ENCODE data around the gene SP8. TPM values are rescaled to one million over a fixed set of nuclear protein-coding genes. Genes with fewer than 3 reads are reported as not detected.

The SP8 gene
- total and polyA plus RNA-seq, 4 donors: not detected

DNA sequence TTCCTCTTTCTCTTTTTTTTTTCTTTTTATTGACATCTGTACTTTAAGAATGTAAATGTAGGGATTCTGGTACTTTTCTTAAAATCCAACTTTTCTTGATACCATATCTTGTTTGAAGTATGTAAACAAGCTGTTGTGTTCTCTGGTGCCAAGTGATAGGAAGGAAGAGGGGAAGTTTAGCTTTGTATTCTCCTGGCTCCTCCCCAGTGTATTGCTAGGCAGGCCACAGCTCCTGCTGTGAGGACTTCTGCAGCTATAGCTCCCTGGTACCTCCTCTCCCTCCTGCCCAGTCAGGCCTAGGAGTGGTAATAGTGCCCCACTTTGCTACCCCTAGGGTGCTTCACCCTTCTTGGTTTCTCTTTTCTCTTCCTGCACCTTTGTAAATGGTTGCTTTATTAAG lies 45.3 kb upstream of the SP8 start:
- Histone ChIP-seq H3K27me3 (ENCODE audit: control insufficient read depth in 4 of 4, insufficient read depth in 4 of 4, low read length in 3 of 4) (peaks cover 0 to 3% (median 0%) of the 10 kb centered on the region in 4 donors), H3K9ac (ENCODE audit: low read depth in 1 of 2, low read length in 2 of 2) (no peak overlapping the region), H3K4me3 (ENCODE audit: low read depth in 1 of 3, low read length in 3 of 3) (no peak overlapping the region), H3K27ac (ENCODE audit: low read depth in 1 of 2, low read length in 2 of 2) (no peak overlapping the region), H3K4me1 (ENCODE audit: control insufficient read depth in 4 of 4, insufficient read depth in 4 of 4, low read length in 3 of 4) (no peaks in the 10 kb centered on the region), H3K9me3 (ENCODE audit: control insufficient read depth in 4 of 4, low read length in 3 of 4) (no peaks in the 10 kb centered on the region), H3K36me3 (ENCODE audit: control insufficient read depth in 4 of 4, insufficient read depth in 3 of 4, low read depth in 1 of 4, low read length in 3 of 4) (no peaks in the 10 kb centered on the region)
- DNase-seq (ENCODE audit: low spot score): no peak
- TF ChIP-seq, protein P1, sequence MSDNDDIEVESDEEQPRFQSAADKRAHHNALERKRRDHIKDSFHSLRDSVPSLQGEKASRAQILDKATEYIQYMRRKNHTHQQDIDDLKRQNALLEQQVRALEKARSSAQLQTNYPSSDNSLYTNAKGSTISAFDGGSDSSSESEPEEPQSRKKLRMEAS (IDR thresholded peaks at IDR 0.05): no peak
- TF ChIP-seq TAF1 (conservative IDR thresholded peaks at IDR 0.05): no peak
- no peak for TF ChIP-seq EGR1 (IDR thresholded peaks at IDR 0.05; ENCODE audit: low read depth in 2 of 2)
- no peak for TF ChIP-seq NR2F2 (IDR thresholded peaks at IDR 0.05)

DNA sequence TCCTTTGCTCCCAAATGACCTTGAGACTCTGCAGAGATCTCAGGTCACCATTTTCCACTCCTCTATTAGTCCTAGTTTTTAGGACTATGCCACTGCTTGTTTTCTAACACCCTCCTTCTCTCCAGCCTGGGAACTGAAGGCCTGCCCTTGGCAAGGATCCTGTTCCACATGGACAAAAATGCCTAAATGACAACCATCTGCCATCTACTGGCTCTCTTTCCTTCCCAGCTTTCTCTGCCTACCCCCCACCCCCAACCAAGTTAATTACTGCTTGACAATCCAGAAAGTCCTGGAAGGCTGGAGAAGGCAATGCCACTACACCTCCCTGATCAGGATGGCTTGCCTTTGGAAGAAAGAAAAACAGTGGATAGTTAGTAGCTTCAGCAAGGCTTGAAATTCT lies 44.8 kb upstream of the SP8 start:
- Histone ChIP-seq H3K27me3 (ENCODE audit: control insufficient read depth in 4 of 4, insufficient read depth in 4 of 4, low read length in 3 of 4) (peaks cover 0 to 3% (median 0%) of the 10 kb centered on the region in 4 donors), H3K9me3 (ENCODE audit: control insufficient read depth in 4 of 4, low read length in 3 of 4) (no peaks in the 10 kb centered on the region), H3K4me3 (ENCODE audit: low read depth in 1 of 3, low read length in 3 of 3) (no peak overlapping the region), H3K27ac (ENCODE audit: low read depth in 1 of 2, low read length in 2 of 2) (no peak overlapping the region), H3K36me3 (ENCODE audit: control insufficient read depth in 4 of 4, insufficient read depth in 3 of 4, low read depth in 1 of 4, low read length in 3 of 4) (no peaks in the 10 kb centered on the region), H3K4me1 (ENCODE audit: control insufficient read depth in 4 of 4, insufficient read depth in 4 of 4, low read length in 3 of 4) (no peaks in the 10 kb centered on the region), H3K9ac (ENCODE audit: low read depth in 1 of 2, low read length in 2 of 2) (no peak overlapping the region)
- no peak for DNase-seq (ENCODE audit: low spot score)
- TF ChIP-seq HNF4G (IDR thresholded peaks at IDR 0.05): no peak
- no peak for TF ChIP-seq JUND (IDR thresholded peaks at IDR 0.05)
- no peak for TF ChIP-seq RAD21 (IDR thresholded peaks at IDR 0.05)
- no peak for TF ChIP-seq EGR1 (IDR thresholded peaks at IDR 0.05; ENCODE audit: low read depth in 2 of 2)
- no peak for TF ChIP-seq HNF4A (conservative IDR thresholded peaks at IDR 0.05)
- TF ChIP-seq TAF1 (conservative IDR thresholded peaks at IDR 0.05): no peak
- TF ChIP-seq, protein P2, sequence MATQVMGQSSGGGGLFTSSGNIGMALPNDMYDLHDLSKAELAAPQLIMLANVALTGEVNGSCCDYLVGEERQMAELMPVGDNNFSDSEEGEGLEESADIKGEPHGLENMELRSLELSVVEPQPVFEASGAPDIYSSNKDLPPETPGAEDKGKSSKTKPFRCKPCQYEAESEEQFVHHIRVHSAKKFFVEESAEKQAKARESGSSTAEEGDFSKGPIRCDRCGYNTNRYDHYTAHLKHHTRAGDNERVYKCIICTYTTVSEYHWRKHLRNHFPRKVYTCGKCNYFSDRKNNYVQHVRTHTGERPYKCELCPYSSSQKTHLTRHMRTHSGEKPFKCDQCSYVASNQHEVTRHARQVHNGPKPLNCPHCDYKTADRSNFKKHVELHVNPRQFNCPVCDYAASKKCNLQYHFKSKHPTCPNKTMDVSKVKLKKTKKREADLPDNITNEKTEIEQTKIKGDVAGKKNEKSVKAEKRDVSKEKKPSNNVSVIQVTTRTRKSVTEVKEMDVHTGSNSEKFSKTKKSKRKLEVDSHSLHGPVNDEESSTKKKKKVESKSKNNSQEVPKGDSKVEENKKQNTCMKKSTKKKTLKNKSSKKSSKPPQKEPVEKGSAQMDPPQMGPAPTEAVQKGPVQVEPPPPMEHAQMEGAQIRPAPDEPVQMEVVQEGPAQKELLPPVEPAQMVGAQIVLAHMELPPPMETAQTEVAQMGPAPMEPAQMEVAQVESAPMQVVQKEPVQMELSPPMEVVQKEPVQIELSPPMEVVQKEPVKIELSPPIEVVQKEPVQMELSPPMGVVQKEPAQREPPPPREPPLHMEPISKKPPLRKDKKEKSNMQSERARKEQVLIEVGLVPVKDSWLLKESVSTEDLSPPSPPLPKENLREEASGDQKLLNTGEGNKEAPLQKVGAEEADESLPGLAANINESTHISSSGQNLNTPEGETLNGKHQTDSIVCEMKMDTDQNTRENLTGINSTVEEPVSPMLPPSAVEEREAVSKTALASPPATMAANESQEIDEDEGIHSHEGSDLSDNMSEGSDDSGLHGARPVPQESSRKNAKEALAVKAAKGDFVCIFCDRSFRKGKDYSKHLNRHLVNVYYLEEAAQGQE (IDR thresholded peaks at IDR 0.05): no peak
- TF ChIP-seq, protein P3, sequence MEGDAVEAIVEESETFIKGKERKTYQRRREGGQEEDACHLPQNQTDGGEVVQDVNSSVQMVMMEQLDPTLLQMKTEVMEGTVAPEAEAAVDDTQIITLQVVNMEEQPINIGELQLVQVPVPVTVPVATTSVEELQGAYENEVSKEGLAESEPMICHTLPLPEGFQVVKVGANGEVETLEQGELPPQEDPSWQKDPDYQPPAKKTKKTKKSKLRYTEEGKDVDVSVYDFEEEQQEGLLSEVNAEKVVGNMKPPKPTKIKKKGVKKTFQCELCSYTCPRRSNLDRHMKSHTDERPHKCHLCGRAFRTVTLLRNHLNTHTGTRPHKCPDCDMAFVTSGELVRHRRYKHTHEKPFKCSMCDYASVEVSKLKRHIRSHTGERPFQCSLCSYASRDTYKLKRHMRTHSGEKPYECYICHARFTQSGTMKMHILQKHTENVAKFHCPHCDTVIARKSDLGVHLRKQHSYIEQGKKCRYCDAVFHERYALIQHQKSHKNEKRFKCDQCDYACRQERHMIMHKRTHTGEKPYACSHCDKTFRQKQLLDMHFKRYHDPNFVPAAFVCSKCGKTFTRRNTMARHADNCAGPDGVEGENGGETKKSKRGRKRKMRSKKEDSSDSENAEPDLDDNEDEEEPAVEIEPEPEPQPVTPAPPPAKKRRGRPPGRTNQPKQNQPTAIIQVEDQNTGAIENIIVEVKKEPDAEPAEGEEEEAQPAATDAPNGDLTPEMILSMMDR (IDR thresholded peaks at IDR 0.05; ENCODE audit: low read depth, low read length, missing input control): no peak
- TF ChIP-seq SP1 (IDR thresholded peaks at IDR 0.05): no peak
- no peak for TF ChIP-seq NR2F2 (IDR thresholded peaks at IDR 0.05)
- no peak for TF ChIP-seq FOXA1 (IDR thresholded peaks at IDR 0.05)
- no peak for TF ChIP-seq GABPA (IDR thresholded peaks at IDR 0.05 in 1 of 2, conservative IDR thresholded peaks at IDR 0.05 in 1 of 2)
- no peak for TF ChIP-seq RXRA (IDR thresholded peaks at IDR 0.05)
- TF ChIP-seq, protein P4, sequence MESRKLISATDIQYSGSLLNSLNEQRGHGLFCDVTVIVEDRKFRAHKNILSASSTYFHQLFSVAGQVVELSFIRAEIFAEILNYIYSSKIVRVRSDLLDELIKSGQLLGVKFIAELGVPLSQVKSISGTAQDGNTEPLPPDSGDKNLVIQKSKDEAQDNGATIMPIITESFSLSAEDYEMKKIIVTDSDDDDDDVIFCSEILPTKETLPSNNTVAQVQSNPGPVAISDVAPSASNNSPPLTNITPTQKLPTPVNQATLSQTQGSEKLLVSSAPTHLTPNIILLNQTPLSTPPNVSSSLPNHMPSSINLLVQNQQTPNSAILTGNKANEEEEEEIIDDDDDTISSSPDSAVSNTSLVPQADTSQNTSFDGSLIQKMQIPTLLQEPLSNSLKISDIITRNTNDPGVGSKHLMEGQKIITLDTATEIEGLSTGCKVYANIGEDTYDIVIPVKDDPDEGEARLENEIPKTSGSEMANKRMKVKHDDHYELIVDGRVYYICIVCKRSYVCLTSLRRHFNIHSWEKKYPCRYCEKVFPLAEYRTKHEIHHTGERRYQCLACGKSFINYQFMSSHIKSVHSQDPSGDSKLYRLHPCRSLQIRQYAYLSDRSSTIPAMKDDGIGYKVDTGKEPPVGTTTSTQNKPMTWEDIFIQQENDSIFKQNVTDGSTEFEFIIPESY (IDR thresholded peaks at IDR 0.05): no peak
- TF ChIP-seq, protein P5, sequence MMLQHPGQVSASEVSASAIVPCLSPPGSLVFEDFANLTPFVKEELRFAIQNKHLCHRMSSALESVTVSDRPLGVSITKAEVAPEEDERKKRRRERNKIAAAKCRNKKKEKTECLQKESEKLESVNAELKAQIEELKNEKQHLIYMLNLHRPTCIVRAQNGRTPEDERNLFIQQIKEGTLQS (IDR thresholded peaks at IDR 0.05): no peak
- no peak for TF ChIP-seq YY1 (IDR thresholded peaks at IDR 0.05)
- TF ChIP-seq FOXA2 (IDR thresholded peaks at IDR 0.05): no peak
- TF ChIP-seq, protein P1 (IDR thresholded peaks at IDR 0.05): no peak
